Activated naive CD8-positive, alpha-beta T cell (primary cell): ENCODE results near the gene HSF2BP.
"Not testable (repeated sequence)": the region's sequence is repeated elsewhere in the genome, so short reads cannot be mapped to it uniquely, and the experiment has no call there.

Experiments used
- H3K27ac Mint-ChIP-seq: one replicate; pipeline ENCODE4 v1.8.0; 2021; ENCODE audit warnings: mixed read lengths
- H3K27me3 Mint-ChIP-seq: one replicate; pipeline ENCODE4 v1.8.0; 2021; ENCODE audit warnings: mixed read lengths
- H3K36me3 Mint-ChIP-seq: one replicate; pipeline ENCODE4 v1.8.0; 2021; ENCODE audit warnings: mixed read lengths
- H3K4me1 Mint-ChIP-seq: one replicate; pipeline ENCODE4 v1.8.0; 2021; ENCODE audit warnings: low read depth, mixed read lengths
- H3K4me3 Mint-ChIP-seq: one replicate; pipeline ENCODE4 v1.8.0; 2021; ENCODE audit warnings: mild to moderate bottlenecking, mixed read lengths
- H3K9me3 Mint-ChIP-seq: one replicate; pipeline ENCODE4 v1.8.0; 2021; ENCODE audit warnings: low read depth, mixed read lengths

Gene HSF2BP

DNA sequence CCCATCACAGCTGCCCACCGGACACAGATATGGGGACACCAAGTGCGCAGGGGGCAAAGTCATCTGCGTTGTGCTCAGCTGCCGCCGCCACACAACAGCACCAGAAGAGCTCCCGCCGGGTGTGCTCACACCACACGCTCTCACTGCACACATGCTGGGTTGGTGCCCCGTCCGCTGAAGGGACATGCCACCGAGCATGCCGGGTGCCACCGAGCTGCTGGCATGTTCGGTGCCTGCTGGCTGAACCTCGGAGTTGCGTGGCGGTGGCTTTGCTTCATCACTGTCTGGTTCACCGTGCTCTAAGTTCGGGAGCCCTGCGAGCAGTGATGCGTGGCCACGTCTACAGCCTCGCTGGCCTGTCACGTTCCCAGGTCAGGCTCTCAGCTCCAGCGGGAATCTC lies 174.3 kb downstream of the HSF2BP start:
- not testable (repeated sequence) for H3K4me1 Mint-ChIP-seq, H3K9me3 Mint-ChIP-seq, H3K36me3 Mint-ChIP-seq, H3K4me3 Mint-ChIP-seq, H3K27me3 Mint-ChIP-seq, H3K27ac Mint-ChIP-seq

DNA sequence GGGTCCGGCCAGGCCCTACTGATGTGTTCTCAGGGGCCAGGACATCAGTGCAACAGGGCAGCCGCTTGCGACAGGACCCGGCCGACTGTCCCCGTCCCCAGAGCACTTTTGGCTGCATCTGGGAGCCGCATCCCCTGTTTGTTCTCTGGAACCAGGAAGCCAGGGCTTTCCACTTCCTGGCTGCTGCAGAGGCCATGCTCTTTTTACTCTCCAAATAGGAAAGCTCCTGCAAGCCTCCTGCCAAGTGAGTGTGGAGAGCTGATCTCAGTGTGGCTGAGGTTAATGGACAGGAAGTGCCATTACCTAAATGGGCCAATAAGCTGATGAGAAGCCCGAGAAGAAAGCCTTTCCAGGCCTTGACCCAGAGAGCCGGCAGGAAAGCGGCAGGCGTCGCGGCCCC lies 180.1 kb downstream of the HSF2BP start:
- not testable (repeated sequence) for H3K4me1 Mint-ChIP-seq, H3K27me3 Mint-ChIP-seq, H3K36me3 Mint-ChIP-seq, H3K27ac Mint-ChIP-seq, H3K9me3 Mint-ChIP-seq, H3K4me3 Mint-ChIP-seq
